Measurements from ENCODE around the gene MRC1. TPM values are rescaled to one million over a fixed set of nuclear protein-coding genes. Genes with fewer than 3 reads are reported as not detected.

Gene MRC1
- total RNA-seq, 2 donors from 2014 or later, result 71.1 to 157 TPM

DNA sequence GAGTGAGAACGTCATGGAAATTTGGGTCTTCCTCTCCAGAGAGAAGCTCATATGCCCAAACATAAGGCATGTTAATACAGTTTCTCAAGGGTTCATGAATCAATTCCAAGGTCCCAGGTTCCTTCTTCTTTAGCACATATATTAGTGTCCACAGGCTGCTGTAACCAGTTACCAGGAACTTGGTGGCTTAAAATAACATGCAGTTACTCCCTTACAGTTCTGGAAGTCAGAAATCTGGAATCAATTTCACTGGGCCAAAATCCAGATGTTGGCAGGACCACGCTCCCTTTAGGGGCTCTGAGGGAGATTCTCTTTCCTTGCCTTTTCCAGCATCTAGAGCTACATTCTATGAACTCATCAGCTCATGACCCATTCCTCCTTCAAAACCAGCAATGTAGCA, 64.8 kb downstream of the MRC1 start:
- intact Hi-C loops (cut with DNase I), result no loop called here
- no peak for DNase-seq (ENCODE audit: low spot score)

DNA sequence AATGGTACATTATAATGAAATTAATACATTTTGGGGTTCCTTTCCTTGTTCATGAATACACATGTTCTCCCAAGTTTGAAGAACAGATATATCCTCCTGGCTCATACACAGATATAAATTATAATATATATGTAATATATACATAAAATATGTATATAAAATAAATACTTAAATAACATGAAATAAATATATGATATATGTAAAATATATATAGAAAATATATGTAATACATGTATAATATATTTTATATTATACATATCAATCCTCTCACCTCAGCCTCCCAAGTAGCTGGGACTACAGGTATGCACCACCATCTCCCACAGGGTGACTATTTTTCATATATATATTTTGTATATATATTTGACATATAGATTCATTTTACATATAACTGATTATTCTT, 68.0 kb downstream of the MRC1 start:
- no peak for DNase-seq (ENCODE audit: low spot score)
- intact Hi-C loops (cut with DNase I), result no loop called here

DNA sequence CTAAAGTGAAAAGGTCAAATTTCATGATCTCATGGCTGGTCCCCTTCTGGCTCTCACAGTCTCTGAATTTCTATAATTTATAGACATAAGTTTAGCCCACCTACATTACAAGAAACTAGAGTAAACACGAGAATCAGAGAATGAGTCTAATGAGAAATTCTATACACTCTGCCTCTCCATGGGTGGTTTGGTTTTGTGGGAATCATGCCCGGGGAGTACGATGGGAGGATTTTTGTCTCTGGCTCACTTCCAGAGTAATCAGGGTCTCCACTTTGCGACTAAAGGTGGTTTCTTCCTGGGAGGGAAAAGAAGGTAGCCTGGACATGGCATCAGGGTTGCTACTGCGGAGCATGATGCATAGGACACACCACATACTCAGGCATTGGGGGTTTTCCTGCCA, 69.7 kb downstream of the MRC1 start:
- DNase-seq (ENCODE audit: low spot score), result no peak
- intact Hi-C loops (cut with DNase I), result no loop called here

DNA sequence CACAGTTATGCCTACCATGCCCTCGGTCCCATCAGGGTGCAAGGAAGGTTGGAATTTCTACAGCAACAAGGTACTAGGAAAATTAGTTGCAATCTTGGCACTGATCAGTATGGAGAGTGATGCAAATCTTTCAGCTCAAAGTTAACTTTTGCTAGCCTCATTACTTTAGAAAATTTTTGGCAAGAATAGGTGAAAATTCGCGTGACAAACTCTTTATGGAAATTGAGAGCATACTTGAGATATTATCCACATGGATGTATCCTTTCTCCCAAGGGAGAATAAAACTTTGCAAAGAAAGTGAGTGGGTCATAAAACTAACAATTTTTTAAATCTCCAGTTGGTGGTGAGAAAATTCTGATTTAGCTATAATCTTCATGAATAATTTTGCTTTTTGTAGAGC, 71.5 kb downstream of the MRC1 start:
- no peak for DNase-seq (ENCODE audit: low spot score)
- intact Hi-C loops (cut with DNase I), result no loop called here

- intact Hi-C loops (cut with DNase I), result no loop called here
- no peak for DNase-seq (ENCODE audit: low spot score)
Observed at GRCh38 chr10:17882557-17882956, 73.4 kb downstream of the MRC1 start.

DNA sequence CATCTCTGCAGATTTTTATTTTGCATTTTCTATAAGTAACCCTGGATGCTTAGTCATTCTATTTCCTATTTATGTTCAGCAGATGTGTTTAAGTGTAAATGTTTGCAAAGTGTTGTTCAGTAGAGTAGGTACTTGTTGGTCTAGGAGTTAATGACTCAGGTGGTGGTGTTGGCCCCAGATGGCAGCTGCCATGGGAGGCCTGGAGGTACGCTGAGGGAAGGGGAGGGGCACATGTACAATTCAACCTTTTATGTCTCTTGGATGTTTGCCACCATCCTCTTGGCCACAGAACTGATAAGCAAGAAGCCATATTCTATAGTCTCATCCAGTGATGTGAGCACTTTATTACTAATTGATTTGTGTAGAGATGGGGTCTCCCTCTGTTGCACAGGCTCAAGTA, 74.5 kb downstream of the MRC1 start:
- no peak for DNase-seq (ENCODE audit: low spot score)
- intact Hi-C loops (cut with DNase I), result no loop called here

- intact Hi-C loops (cut with DNase I), result no loop called here
- DNase-seq (ENCODE audit: low spot score), result no peak
Observed at GRCh38 chr10:17888189-17888588, 79.0 kb downstream of the MRC1 start.

GRCh38 chr10:17891435-17891834, 82.3 kb downstream of the MRC1 start:
- no peak for DNase-seq (ENCODE audit: low spot score)
- intact Hi-C loops (cut with DNase I), result no loop called here

DNA sequence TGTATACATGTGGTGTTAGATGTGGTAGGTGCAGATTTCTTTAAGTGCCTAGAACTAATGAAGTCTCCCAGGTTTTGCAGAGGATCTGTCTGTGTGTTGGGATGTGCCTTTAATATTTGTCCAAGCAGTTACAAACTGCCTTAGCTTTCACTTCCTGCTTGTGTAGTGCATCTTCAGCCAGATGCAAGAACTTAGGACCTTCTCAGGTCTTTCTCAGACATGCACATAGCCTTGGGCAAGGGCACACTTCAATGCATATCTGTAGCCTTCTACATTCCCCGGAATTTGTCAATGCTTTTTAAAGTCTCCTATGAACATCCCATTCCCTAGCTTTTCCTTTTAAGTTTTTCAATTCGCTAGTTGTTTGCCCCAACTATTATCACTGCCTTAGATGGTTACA, 95.4 kb downstream of the MRC1 start:
- no peak for DNase-seq (ENCODE audit: low spot score)
- intact Hi-C loops (cut with DNase I), result loop anchor here in 1 of 2 donors (10.0 kb wide), 1 partner anchor 200 kb away; no protein-coding TSS in a partner anchor

GRCh38 chr10:17905491-17905890, 96.3 kb downstream of the MRC1 start:
- DNase-seq (ENCODE audit: low spot score), result no peak
- intact Hi-C loops (cut with DNase I), result loop anchor here in 1 of 2 donors (10.0 kb wide), 1 partner anchor 199 kb away; no protein-coding TSS in a partner anchor

GRCh38 chr10:17906002-17906401, 96.9 kb downstream of the MRC1 start:
- no peak for DNase-seq (ENCODE audit: low spot score)
- intact Hi-C loops (cut with DNase I), result loop anchor here in 1 of 2 donors (10.0 kb wide), 1 partner anchor 199 kb away; no protein-coding TSS in a partner anchor

DNA sequence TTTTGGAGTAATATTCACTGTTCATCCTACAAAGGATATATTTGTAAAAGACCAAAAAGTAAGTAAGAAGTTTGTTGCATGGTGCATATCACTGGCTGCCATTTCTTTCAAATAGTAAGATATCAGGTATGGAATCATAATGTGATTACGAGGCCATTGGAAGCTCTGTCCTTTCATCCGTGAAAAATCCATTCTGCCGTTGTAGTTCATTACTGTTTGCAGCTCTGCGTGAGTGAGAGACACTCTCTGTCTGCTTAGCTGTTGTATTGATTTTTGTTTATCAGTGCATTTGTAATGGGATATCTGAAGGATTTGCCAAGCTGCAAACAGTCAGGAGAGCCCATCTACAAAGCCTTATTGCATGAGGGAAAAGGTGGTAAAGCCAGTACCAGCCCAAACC, 98.5 kb downstream of the MRC1 start:
- no peak for DNase-seq (ENCODE audit: low spot score)
- intact Hi-C loops (cut with DNase I), result loop anchor here in 1 of 2 donors (10.0 kb wide), 1 partner anchor 197 kb away; no protein-coding TSS in a partner anchor

GRCh38 chr10:17910125-17910789, 101.1 kb downstream of the MRC1 start:
- intact Hi-C loops (cut with DNase I), result no loop called here
- DNase-seq (ENCODE audit: low spot score), result no peak

GRCh38 chr10:17912754-17913153, 103.6 kb downstream of the MRC1 start:
- DNase-seq (ENCODE audit: low spot score), result no peak
- intact Hi-C loops (cut with DNase I), result no loop called here

GRCh38 chr10:17913604-17914003, 104.5 kb downstream of the MRC1 start:
- intact Hi-C loops (cut with DNase I), result no loop called here
- DNase-seq (ENCODE audit: low spot score), result no peak

DNA sequence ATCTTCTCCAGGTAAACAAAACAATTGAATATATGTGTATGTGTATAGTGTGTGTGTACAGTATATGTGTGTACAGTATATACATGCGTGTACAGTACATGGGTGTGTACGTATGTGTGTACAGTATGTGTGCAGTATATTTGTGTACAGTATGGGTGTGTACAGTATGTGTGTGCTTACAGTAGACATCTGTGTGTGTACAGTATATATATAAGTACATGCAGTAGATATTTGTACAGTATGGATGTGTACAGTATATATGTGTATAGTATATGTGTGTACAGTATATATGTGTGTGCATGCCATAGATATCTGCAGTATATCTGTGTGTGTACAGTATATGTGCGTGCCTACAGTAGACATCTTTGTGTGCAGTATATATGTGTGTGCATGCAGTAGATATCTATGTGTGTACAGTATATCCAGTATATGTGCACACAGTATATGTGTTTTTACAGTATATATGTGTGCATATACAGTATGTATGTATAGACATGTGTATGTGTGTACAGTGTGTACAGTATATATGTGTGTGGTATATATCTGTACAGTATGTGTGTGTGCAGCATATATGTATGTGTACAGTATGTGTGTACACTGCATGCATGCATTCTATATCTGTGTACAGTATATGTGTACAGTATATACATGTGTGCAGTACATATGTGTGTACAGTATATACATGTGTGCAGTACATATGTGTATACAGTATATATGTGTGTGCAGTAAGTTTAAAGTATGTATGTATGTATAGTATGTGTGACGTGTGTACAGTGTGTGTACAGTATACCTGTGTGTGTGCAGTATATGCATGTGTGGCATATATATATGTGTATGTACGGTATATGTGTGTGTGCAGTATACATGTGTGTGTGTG, 105.3 kb downstream of the MRC1 start:
- intact Hi-C loops (cut with DNase I), result no loop called here
- no peak for DNase-seq (ENCODE audit: low spot score)

GRCh38 chr10:17915181-17915580, 106.0 kb downstream of the MRC1 start:
- DNase-seq (ENCODE audit: low spot score), result no peak
- intact Hi-C loops (cut with DNase I), result no loop called here

DNA sequence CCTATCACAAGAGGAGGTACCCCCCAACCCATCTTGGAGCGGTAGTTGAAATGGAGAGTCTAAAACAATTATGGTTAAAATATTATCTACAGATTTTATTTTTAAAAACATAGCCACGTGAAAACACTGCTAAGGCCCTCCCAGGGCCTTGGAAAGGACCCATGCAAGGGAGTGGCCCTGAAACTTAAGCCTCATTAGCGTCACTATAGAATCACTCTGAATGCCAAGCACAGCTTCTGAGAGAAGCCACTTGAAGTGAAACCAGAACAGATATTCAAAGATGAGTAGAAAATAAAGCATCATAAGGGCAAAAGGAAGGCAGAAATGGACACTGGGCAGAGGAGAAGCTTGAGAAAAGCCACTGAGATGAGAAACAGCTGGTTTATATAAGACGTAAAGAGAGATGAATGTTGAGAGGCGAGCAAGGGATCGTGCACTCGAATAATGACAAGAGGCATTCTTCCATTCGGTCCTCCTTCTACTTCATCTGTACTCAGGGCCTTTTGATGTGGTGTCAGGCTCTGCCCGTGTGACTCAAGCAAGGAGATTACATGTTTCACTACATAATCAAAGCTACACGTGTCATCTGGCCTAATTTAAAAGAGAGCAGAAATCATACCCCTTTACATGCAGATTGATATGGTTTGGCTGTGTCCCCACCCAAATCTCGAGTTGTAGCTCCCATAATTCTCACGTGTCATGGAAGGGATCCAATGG, 109.2 kb downstream of the MRC1 start:
- no peak for DNase-seq (ENCODE audit: low spot score)
- intact Hi-C loops (cut with DNase I), result no loop called here

DNA sequence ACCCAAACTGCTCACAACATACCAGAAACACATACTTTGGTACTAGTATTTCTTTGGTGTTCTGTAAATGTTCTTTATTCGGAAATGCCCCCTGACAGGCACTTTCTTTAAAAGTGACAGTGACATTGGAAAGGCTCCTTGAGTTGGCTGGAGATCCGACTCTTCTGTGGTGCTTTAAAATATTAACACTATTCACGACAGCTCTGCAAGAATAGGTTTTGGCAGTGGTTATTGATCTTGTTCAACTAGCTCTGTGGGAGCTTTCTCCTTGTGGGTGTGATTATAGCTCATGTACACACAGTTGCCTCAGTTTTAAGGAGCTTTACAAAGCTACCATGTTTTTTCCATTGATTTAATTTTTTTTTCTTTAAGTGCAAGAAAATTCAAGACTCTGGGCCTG, 112.2 kb downstream of the MRC1 start:
- no peak for DNase-seq (ENCODE audit: low spot score)
- intact Hi-C loops (cut with DNase I), result no loop called here

GRCh38 chr10:17923728-17924127, 114.6 kb downstream of the MRC1 start:
- no peak for DNase-seq (ENCODE audit: low spot score)
- intact Hi-C loops (cut with DNase I), result no loop called here
